HG03439 (cell line): ENCODE data around the gene MOB3B.
"Not testable (repeated sequence)": the region's sequence is repeated elsewhere in the genome, so short reads cannot be mapped to it uniquely, and the experiment has no call there.

Experiments used
- ATAC-seq: cut with Tn5 transposase; IDR thresholded peaks from one replicate; pipeline ENCODE4 v1.9.1; 2021; ENCODE audit warnings: mild to moderate bottlenecking, moderate library complexity; ENCODE audit not compliant: unreplicated experiment

The MOB3B gene

DNA sequence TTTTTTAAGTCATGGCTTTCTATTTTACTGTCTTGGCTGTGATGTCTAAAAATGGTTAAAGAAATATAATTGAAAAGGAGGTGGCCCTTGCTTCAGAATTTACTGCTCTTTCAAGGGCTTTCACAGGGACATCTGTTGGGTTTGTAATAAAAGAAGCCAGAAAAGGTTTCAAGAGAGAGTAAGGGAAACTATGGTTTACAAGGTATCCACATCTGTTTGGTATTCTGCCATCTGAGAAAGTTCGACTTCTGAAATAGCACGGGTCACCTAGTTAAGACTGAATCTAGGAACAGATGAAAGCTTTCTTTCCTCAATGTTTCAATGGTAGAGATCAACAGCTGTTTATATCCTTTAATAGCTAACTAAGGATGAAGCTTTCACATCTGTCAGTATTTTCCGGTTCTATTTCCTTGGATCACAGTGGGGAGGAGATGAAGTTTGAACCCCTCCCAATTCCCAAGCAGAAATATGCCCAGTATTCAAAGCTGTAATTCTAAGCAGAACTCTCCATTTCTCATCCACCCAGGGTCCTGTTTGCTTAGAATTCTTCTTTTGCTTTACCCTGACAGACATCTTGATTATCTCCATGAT lies 78.3 kb downstream of the MOB3B start:
- no peak for ATAC-seq

DNA sequence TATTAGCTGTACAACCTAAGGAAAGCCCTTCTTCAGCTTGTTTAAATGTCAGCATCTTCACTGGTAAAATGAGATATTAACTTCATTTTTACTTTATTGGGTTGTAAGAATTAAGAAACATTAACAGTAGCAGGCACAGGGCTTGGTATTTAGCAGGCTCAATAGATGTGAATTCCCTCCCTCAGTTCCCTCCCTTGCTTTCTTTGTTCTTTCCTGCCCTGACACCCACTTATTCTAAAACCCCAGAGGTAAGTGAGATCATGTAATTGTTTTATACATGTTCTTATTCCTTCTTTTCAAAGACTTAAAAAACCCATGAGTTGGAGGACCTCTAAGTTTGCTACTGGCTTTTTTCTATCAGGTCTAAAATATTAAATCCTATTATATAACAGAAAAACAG lies 78.9 kb downstream of the MOB3B start:
- ATAC-seq, result no peak

DNA sequence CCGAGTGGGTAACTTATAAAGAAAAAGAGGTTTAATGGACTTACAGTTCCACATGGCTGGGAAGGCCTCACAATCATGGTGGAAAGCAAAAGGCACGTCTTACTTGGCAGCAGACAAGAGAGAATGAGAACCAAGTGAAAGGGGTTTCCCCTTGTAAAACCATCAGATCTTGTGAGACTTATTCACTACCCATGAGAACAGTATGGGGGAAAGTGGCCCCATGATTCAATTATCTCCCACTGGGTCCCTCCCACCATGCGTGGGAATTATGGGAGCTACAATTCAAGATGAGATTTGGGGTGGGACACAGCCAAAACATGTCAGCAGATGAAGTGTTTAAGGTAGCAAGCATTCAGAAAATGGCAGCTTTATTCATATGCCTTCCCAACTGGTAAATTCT lies 81.3 kb downstream of the MOB3B start:
- ATAC-seq, result not testable (repeated sequence)

DNA sequence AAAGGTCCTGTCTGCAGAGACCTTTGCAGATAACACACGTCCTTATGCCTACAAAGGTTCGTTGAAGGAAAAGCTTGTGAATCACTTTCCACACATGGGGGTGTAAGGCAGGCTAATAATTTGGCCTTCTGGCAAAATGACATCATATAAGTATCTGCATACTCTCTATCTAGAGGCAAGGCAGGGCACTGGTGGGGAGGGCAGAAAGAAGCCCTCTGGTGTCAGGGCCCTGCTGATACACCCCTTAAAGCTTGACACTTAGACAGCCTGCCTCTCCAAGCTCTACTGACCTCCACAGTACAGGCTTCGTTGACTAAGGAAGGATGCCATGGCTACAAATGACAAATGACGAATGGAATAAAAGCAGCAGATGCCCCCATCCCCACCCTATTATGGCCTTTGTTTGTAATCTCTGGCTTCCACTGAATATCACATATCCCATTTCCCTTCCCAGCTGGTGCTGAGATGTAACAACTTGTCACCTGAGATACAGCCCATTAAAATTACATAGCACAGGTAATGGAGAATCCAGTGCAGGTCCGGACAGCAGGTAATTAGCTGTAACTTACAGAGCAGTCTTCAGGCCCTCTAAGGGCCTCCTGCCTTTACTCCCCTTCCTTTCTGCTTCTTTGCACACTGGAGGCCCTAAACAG lies 82.5 kb downstream of the MOB3B start:
- no peak for ATAC-seq

DNA sequence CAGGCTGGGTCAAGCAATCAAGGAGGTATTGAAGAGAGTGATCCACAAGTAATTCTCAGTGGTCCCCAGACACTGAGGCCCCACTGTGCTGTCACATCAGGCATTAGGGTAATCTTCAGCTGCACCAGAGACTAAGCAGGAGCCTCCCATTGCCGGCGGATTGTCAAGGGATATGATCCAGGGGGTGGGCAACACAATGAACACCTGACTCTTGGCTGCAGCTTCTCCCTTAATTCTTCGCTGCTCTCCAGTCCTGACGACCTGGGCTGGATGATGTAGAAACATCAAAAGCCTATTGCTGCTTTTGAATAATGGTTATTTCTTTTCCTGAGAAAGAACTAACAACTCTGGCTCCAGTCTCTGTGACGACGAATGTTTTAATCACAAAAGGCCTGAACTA lies 83.9 kb downstream of the MOB3B start:
- ATAC-seq, result no peak

DNA sequence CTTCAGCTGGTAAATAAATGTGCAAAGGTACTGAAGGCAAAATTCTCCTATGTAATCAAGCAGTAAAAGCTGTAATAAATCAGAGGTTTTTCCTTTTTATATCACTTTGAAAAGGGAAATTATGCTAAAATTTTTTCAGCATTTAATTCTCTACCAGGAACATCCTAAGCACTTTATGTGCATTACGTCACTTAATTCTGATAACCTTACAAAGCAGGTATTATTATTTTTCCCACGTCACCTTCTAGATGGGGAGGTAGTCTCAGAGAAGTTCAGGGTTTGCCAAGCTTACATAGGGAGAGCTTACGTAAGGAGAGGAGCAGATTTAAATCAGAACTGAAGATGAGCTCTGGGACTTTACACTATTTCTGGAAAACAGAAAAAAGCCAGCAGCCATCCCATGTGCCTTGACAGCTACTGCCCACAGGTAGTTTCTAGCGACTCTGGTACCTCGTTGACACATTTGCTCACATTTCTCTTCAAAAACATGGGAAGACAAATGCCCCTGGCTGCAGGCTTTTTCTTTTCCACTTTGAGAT lies 84.5 kb downstream of the MOB3B start:
- no peak for ATAC-seq

DNA sequence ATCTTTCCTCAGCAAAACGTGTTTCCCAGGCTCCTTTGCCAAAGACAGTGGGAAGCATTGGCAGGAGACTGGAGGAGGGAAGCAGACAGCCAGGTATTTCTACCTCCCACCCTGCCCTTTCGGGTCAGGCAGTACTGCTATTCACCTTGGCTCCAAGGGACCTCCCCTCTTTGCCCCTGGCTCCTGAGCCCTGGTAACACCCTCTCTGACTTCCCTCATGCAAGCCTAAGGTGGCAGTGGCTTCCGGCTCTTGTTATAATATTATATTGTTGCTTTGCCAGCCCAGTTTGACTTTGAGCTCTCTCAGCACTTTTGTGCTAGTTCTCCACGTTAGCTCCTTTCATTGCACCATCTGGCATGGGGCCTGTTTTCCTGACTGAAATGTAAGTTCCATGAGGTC lies 87.2 kb downstream of the MOB3B start:
- no peak for ATAC-seq

DNA sequence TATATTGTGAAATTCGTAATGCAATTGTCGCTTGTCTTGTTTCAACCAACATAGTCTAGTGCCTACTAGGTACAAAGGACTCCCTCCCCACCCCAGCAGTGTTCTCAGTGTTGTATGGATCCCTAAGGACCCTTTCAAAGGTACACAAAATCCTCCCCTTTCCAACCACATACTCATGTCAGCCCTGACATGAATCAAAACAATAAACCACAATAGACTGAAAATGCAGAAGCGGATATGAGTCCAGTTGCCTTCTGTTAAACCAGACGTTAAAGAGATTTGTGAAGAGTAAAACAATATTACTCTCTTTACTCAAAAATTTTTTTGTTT lies 87.9 kb downstream of the MOB3B start:
- ATAC-seq, result no peak

DNA sequence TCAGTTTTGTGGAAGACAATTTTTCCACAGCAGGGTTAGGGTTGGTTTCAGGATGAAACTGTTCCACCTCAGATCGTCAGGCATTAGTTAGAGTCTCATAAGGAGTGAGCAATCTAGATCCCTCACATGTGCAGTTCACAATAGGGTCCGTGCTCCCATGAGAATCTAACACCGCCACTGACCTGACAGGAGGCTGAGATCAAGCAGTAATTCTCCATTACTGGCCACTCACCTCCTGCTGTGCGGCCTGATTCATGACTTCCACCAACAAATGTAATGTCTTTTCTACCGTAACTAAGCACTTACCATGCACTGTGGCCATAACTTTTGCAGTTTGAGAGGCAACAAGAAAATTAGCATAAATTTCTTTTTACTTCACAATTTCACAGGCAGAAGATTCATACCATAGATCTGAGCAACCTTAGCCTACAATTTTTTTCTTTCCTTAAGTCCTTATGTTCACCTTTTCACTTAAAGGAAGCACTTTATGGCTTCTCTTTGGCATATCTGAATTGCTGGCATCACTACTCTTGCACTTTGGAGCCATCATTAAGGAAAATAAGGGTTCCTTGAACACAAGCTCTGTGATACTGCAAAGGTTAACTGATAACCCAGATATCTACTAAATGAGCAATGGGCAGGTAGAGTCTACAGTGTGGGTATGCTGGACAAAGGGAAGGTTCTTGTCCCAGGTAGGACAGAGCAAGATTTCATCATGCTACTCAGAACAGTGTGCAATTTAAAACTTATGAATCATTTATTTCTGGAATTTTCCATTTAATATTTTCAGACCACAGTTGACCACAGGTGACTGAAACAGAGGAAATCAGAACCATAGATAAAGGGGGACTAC lies 88.5 kb downstream of the MOB3B start:
- ATAC-seq, result no peak

DNA sequence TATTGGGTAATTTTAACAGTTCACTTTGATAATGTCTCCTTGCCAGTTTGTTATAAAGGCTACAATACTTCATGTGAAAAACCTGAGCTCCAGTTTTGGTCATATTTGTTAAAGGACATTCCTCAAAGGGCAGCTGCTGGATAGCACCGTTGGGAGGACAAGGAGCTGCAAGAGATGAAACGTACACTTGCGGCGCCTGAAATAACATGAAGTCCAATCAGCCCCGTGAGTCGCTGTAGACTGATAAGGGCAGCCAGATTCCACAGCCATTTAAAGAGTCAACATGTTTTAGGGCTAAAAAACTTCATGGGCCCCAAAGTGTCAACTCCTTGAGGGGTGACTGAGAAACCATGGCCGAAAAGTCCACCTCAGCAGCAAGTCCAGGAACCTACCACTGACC lies 91.1 kb downstream of the MOB3B start:
- no peak for ATAC-seq

DNA sequence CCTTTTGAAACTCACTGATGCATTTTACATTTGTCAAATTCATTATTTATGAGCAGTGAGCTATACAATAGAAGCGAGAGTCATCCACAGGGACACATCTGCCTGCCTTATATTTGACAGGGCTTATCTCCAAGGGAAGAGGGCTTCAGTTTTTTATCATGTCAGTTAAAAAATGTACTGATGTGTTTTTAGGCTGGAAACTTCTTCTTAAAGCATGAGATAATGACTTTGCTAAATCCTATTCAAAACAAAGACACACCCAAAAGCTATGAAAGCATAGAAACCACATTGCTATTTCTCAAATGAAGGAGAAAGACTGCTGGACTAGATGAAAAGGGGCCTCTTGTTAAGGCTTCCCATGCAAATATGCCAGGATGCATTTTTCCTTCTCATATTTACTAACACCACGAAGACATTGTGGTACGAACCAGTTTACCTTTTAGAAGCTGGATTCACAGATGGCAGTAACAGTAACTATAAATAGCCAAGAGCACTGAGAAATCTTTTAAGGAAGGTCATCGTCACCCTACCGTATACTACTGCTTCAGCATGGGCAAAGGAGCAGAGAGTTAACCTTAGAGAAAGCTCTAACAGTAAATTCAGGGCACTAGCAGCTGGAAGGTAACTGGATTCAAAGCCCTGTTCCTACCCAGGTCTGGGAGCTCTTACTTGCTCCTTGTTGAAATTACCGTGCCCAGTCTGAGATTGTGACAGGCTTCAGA lies 91.8 kb downstream of the MOB3B start:
- no peak for ATAC-seq

DNA sequence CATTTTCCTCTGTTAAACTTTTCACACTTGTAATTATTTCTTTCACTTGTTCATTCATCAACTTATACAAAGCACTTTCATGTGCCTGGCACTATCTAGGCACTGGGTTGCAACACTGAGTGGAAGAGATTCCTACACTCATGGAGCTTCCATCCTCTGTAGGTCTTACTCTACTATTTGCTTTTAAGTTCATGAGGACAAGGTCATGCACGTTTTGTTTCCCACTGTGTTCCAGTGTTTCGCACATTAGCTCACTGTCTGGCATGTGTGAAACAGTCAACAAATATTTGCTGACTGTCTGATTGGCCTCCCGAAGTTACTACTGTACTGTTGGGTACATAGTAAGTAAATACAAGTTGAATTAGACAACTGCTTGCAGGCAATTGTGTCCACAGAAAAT lies 93.4 kb downstream of the MOB3B start:
- ATAC-seq, result no peak

DNA sequence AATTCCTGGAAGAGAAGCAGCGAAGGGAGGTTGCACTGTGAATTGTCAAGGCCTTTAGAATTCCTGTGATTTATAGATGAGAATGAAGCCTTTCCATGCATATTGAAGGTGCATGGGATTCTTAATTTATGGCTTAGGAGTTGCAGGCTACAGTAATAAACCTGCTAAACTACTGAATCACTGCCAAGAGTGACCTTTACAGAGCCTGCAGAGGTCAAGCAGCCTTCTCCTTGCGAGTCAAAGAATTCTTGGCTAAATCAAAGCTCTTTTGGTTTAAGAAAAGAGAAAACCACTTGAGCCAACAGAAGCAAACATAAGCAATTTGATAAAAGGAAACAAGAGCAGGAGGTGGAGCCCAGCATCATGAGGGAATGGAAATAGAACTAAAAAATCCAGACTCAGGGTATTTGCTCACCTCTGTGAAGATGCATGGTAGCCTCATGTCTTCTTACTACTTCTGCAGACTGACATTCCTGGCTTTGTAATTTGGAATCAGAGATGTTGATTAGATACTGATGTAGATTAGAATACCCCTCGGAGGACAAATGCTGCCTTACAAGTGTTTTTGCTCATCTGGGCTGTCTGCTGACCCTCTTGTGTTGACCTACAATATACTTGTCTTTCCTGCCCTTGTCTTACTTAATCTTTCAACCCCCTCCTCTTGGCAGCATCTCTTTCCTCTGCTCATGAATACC lies 95.8 kb downstream of the MOB3B start:
- no peak for ATAC-seq

DNA sequence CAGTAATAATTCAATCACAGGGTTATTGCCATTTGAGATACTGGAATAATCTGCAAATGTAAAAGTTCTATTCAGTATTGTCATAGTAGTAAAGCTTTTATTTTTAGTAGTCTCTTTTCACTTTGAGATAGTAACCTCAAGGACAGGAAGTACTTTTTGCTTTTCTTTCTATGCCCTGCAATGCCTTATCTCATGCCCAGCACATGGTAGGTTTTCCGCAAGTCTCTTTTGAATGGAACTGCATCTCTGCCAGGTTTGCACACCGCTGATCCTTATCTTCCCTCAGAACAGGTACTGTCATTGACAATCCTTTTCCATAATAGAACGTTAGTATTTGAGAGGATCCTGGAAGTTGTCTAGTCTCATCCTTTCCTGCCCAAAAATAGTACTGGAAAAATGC lies 97.3 kb downstream of the MOB3B start:
- no peak for ATAC-seq

DNA sequence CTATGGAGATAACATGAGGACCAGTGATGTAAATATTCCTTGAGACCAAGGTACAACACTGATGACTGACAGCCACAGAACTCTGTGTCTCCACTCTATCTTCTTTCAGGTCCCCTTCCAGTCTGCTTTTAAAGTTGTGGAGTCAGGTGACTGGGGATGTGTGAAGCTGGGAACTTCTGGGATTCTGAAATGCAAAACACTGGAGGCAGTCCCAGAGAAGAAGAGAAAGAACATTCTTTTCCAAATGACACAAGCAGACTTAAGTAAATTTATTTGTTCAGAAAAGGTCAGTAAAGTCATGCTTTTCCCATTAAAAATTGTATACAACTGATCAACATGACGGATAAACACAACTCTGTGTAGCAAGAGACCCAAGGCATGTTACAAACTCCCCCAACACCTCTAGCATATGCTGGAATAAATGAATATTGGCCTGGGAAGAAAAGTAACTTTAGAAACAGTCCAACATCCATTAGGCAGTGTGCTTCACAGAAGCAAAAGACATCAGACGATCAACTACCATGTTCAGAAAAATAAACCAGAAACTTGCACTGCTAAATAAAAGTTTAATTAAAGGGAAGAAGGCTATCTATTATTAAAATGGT lies 98.0 kb downstream of the MOB3B start:
- ATAC-seq, result no peak

DNA sequence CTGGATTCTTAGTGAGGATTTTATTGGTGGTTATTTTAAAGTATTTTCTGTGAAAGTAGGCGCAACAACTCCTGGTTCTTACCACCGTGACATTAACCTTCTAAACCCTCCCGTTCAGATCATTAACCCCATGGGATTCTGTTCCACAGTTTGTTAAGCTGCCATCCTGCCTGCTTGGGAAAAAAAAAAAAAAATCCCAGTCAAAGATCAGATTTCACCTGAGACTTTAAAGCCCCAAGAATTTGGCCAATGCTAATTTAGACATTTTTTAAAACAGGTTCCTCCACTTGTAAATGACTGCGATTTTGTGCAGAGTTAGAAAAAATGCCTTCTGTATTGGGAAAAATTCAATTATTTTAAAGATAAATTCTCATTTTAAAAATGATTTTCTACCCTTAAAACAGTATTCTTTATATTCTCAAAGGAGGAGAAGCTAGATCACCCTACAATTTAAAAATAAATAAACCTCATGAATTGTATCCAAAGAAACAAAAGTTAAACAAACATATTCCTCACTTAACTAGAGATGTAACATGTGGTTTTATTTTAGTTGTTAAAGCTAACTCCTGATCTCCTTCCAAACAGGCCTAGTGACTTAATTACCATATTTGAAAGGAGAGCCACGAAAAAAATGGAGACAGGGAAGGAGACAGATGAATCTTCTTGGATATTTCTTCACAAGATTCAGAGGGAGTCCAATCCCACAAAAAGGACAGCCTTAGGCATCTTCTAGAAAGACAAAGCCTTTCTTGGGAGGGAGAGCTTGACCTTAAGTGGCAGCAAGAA lies 98.7 kb downstream of the MOB3B start:
- no peak for ATAC-seq

DNA sequence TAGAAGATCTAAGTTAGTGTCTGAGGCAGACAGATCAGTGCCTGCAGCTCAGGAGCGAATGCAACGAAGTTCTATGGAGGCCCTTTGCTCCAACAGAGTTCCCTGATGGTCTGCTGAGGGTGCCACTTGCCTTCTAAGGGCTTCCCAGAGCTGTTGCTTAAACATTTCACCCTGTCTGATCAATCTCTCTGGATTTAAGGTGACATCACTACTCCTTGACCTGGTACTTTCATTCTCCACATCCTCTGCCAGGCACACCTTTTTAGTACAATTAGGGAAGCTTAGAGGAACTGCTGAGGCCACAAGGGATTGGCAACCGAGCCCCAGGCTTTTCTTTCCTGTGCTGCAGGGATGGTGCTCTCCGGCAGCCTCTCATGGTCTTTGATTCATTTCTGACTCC lies 99.7 kb downstream of the MOB3B start:
- ATAC-seq, result no peak

DNA sequence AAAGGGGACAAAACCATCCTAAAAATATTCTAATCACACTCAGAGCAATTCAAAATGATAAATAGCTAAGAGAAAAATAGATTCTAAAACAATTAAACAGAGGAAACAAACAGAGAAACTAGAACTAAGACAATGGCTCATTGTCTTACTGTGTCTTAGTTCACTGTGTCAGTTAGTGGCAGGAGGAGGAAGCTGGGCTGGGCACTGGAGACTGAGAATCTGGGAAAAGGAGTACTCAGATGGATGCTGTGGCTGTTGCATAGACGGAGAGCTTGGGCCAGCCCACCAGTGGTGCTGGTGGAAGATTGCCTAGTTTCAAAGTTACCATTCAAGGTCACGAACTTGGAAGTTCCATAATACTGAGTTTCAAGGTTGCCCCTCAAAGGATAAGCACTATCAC lies 100.2 kb downstream of the MOB3B start:
- ATAC-seq, result no peak

DNA sequence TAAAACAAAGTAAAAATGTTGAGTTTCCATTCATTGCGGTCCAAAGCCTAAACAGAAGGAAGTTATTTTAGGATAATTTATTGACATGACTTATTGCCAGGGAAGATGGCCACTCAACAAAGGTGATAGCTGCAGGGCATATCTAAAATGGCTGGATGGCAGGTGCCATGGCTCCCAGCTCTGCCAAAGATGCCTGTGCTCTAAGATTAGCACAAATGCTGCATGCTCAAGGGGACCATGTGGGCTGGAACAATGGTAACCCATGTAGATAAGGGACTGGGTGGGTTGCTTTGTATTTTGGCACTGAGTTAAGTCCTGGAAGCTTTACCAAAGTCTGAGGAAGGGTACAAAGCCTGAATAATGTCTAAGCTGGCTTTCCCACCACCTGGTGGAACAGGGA lies 101.1 kb downstream of the MOB3B start:
- no peak for ATAC-seq

DNA sequence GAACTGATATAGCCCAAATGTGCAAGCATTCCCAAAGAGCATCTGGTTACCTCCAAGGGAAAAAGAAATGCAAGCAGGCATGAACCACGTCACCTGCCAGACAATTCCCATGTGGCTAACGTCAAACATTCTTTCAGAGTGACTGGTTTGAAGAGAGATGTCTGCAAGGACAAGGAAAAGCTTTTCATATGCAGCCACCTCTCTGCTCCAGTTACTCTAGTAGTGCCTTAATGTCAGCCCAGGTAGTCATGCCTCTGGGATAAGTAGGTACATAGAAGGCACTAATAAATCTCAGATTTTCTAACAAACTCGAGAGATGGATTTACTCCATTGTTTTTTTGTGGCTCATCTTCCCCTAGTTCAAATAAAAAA lies 102.4 kb downstream of the MOB3B start:
- ATAC-seq, result no peak
